ENCODE results near the gene KCNB1. TPM values are rescaled to one million over a fixed set of nuclear protein-coding genes. Genes with fewer than 3 reads are reported as not detected.

The KCNB1 gene
- total RNA-seq, 1 experiment from 2014 or later, result 0.68 TPM

GRCh38 chr20:49346682-49347081 lies 135.8 kb downstream of the KCNB1 start:
- Mint-ChIP-seq H3K4me3 (no peak overlapping the region), H3K27ac (no peak overlapping the region), H3K27me3 (ENCODE audit: low read depth) (peaks cover 4% of the 10 kb centered on the region), H3K36me3 (ENCODE audit: insufficient read depth in 1 of 3, low read depth in 3 of 3) (no peaks in the 10 kb centered on the region), H3K4me1 (peaks cover 4 to 15% of the 10 kb centered on the region in 2 experiments; a peak in 3 of 4 replicates), H3K9me3 (no peaks in the 10 kb centered on the region)
- H3K9ac ChIP-seq (ENCODE audit: extremely low read depth, insufficient read length, low read length), result no peak overlapping the region
- no peak overlapping the region for H4K5ac ChIP-seq (ENCODE audit: insufficient read length, low read depth, low read length)
- WGBS (ENCODE audit: extremely low coverage, insufficient read length, low lambda C conversion rate), result no CpG with 5 or more reads among the region's 3 CpGs
- peak; percentile 20; the same call in 1 of the 3 replicates for TF ChIP-seq CTCF (conservative IDR thresholded peaks at IDR 0.05)
- DNase-seq, result no peak
- H2BK120ac ChIP-seq (ENCODE audit: low read depth, low read length, poor library complexity, severe bottlenecking), result no peak overlapping the region
- H3K27ac ChIP-seq (ENCODE audit: insufficient read length, low read depth, low read length), result no peak overlapping the region
- H2AFZ ChIP-seq (ENCODE audit: low read length), result no peak overlapping the region
- no peak overlapping the region for H3T11ph ChIP-seq (ENCODE audit: low read length)
- no peak overlapping the region for H2BK20ac ChIP-seq (ENCODE audit: low read depth, low read length, poor library complexity, severe bottlenecking)
- no peaks in the 10 kb centered on the region for H3K23me2 ChIP-seq (ENCODE audit: insufficient read length, low read depth, low read length, poor library complexity, severe bottlenecking)
- H4K91ac ChIP-seq (ENCODE audit: insufficient read length, low read depth, low read length), result no peak overlapping the region
- no peak overlapping the region for H3K4ac ChIP-seq (ENCODE audit: low read depth, low read length)
- H3K79me2 ChIP-seq (ENCODE audit: insufficient read depth, low read length), result no peaks in the 10 kb centered on the region
- H3K14ac ChIP-seq (ENCODE audit: insufficient read depth, low read length), result no peak overlapping the region
- H3K18ac ChIP-seq (ENCODE audit: insufficient read length, low read depth, low read length), result no peak overlapping the region
- H4K8ac ChIP-seq (replicated peaks; ENCODE audit: insufficient read length, low read depth, low read length), result no peak overlapping the region
- no peak overlapping the region for H2AK5ac ChIP-seq (ENCODE audit: insufficient read length, low read length)
- no peaks in the 10 kb centered on the region for H4K20me1 ChIP-seq (ENCODE audit: control insufficient read depth, insufficient read depth, insufficient read length)
- no peak overlapping the region for H2BK15ac ChIP-seq (ENCODE audit: low read depth, low read length)
- H3K9me3 ChIP-seq (ENCODE audit: control insufficient read depth, low read depth, low read length), result no peaks in the 10 kb centered on the region
- H3K4me2 ChIP-seq (ENCODE audit: insufficient read depth, insufficient read length, low read length), result no peak overlapping the region
- H3K27me3 ChIP-seq (ENCODE audit: insufficient read depth, low read length), result no peaks in the 10 kb centered on the region
- H3K56ac ChIP-seq (ENCODE audit: insufficient read length, low read depth, low read length), result no peak overlapping the region
- H3K79me1 ChIP-seq (ENCODE audit: insufficient read depth, low read depth, low read length, poor library complexity, severe bottlenecking), result no peaks in the 10 kb centered on the region
- H2BK5ac ChIP-seq (ENCODE audit: insufficient read length, low read length), result no peak overlapping the region
- H3K4me1 ChIP-seq (ENCODE audit: insufficient read depth, low read length), result no peaks in the 10 kb centered on the region
- no peak overlapping the region for H3K23ac ChIP-seq (ENCODE audit: insufficient read length, low read depth, low read length)
- H2BK12ac ChIP-seq (ENCODE audit: insufficient read length, low read depth, low read length), result no peak overlapping the region

Data from H9 (cell line).